ENCODE data around the gene SYNGAP1.

Gene SYNGAP1

GRCh38 chr6:33443025-33443424, 23.2 kb downstream of the SYNGAP1 start:
- no peak overlapping the region for H4K91ac ChIP-seq (ENCODE audit: low read depth, low read length)
- no peak overlapping the region for H2AFZ ChIP-seq (ENCODE audit: insufficient read depth, low read length, poor library complexity)
- no peak overlapping the region for H2BK120ac ChIP-seq (ENCODE audit: insufficient read depth, low read length, poor library complexity)
- H2AK5ac ChIP-seq (ENCODE audit: low read length): no peak overlapping the region
- no peak for DNase-seq
- no peak overlapping the region for H3K18ac ChIP-seq (ENCODE audit: low read length)
- no peak overlapping the region for H2BK12ac ChIP-seq (ENCODE audit: low read length)
- H3K9me3 ChIP-seq (ENCODE audit: insufficient read depth, low read depth, low read length): peaks cover 2% of the 10 kb centered on the region
- H3K4me3 ChIP-seq (ENCODE audit: low read depth, low read length): peak overlapping the region; percentile 9
- H3K4me2 ChIP-seq (ENCODE audit: low read length): no peak overlapping the region
- H3K9ac ChIP-seq (ENCODE audit: low read length): no peak overlapping the region
- no peak overlapping the region for H4K8ac ChIP-seq (ENCODE audit: low read depth, low read length)
- H3K23ac ChIP-seq (ENCODE audit: low read length): no peak overlapping the region
- no peaks in the 10 kb centered on the region for H3K4me1 ChIP-seq (ENCODE audit: control insufficient read depth in 1 of 2, insufficient read depth in 2 of 2, low read length in 2 of 2)
- H3K27me3 ChIP-seq (ENCODE audit: insufficient read depth, low read length): no peaks in the 10 kb centered on the region
- peaks cover 68 to 73% of the 10 kb centered on the region in 2 experiments for H3K36me3 ChIP-seq (ENCODE audit: control insufficient read depth in 1 of 2, insufficient read depth in 2 of 2, low read length in 2 of 2)
- no peak overlapping the region for H3K4ac ChIP-seq (ENCODE audit: low read depth, low read length)
- H3K14ac ChIP-seq (ENCODE audit: low read length): no peak overlapping the region
- no peak overlapping the region for H3K27ac ChIP-seq (ENCODE audit: low read depth, low read length)
- no peak overlapping the region for H2BK5ac ChIP-seq (ENCODE audit: low read depth, low read length, poor library complexity)
- H4K12ac ChIP-seq (ENCODE audit: low read depth, low read length): no peak overlapping the region
- no peaks in the 10 kb centered on the region for H3K79me1 ChIP-seq (ENCODE audit: low read length)
- no peaks in the 10 kb centered on the region for H3K79me2 ChIP-seq (ENCODE audit: control insufficient read depth, insufficient read depth, low read length, poor library complexity)
- no CpG with 5 or more reads among the region's 17 CpGs for WGBS (ENCODE audit: extremely low coverage, insufficient coverage, insufficient read length)

GRCh38 chr6:33443619-33444504, 24.0 kb downstream of the SYNGAP1 start:
- no peaks in the 10 kb centered on the region for H3K79me1 ChIP-seq (ENCODE audit: low read length)
- no peak overlapping the region for H4K8ac ChIP-seq (ENCODE audit: low read depth, low read length)
- no peak overlapping the region for H2AK5ac ChIP-seq (ENCODE audit: low read length)
- H2BK12ac ChIP-seq (ENCODE audit: low read length): no peak overlapping the region
- no peak overlapping the region for H3K4me3 ChIP-seq (ENCODE audit: low read depth, low read length)
- no peak overlapping the region for H2BK5ac ChIP-seq (ENCODE audit: low read depth, low read length, poor library complexity)
- no peak overlapping the region for H3K4ac ChIP-seq (ENCODE audit: low read depth, low read length)
- no peak overlapping the region for H3K4me2 ChIP-seq (ENCODE audit: low read length)
- H4K91ac ChIP-seq (ENCODE audit: low read depth, low read length): no peak overlapping the region
- no peak overlapping the region for H3K27ac ChIP-seq (ENCODE audit: low read depth, low read length)
- H3K14ac ChIP-seq (ENCODE audit: low read length): no peak overlapping the region
- peaks cover 2% of the 10 kb centered on the region for H3K9me3 ChIP-seq (ENCODE audit: insufficient read depth, low read depth, low read length)
- H3K18ac ChIP-seq (ENCODE audit: low read length): no peak overlapping the region
- no peak overlapping the region for H2BK120ac ChIP-seq (ENCODE audit: insufficient read depth, low read length, poor library complexity)
- H3K4me1 ChIP-seq (ENCODE audit: control insufficient read depth in 1 of 2, insufficient read depth in 2 of 2, low read length in 2 of 2): no peaks in the 10 kb centered on the region
- H4K12ac ChIP-seq (ENCODE audit: low read depth, low read length): no peak overlapping the region
- no peak overlapping the region for H2AFZ ChIP-seq (ENCODE audit: insufficient read depth, low read length, poor library complexity)
- H3K36me3 ChIP-seq (ENCODE audit: control insufficient read depth in 1 of 2, insufficient read depth in 2 of 2, low read length in 2 of 2): peaks cover 68 to 73% of the 10 kb centered on the region in 2 experiments
- DNase-seq: no peak
- H3K27me3 ChIP-seq (ENCODE audit: insufficient read depth, low read length): no peaks in the 10 kb centered on the region
- no peak overlapping the region for H3K9ac ChIP-seq (ENCODE audit: low read length)
- H3K23ac ChIP-seq (ENCODE audit: low read length): no peak overlapping the region
- no CpG with 5 or more reads among the region's 18 CpGs for WGBS (ENCODE audit: extremely low coverage, insufficient coverage, insufficient read length)
- no peaks in the 10 kb centered on the region for H3K79me2 ChIP-seq (ENCODE audit: control insufficient read depth, insufficient read depth, low read length, poor library complexity)

- Histone ChIP-seq H2AFZ (ENCODE audit: insufficient read depth, low read length, poor library complexity) (no peak overlapping the region), H2BK120ac (ENCODE audit: insufficient read depth, low read length, poor library complexity) (no peak overlapping the region), H4K12ac (ENCODE audit: low read depth, low read length) (no peak overlapping the region), H3K18ac (ENCODE audit: low read length) (no peak overlapping the region), H3K4me3 (ENCODE audit: low read depth, low read length) (no peak overlapping the region), H3K79me1 (ENCODE audit: low read length) (no peaks in the 10 kb centered on the region), H3K23ac (ENCODE audit: low read length) (no peak overlapping the region), H3K9me3 (ENCODE audit: insufficient read depth, low read depth, low read length) (peaks cover 2% of the 10 kb centered on the region), H3K27me3 (ENCODE audit: insufficient read depth, low read length) (no peaks in the 10 kb centered on the region), H2BK12ac (ENCODE audit: low read length) (no peak overlapping the region), H3K79me2 (ENCODE audit: control insufficient read depth, insufficient read depth, low read length, poor library complexity) (no peaks in the 10 kb centered on the region), H3K4ac (ENCODE audit: low read depth, low read length) (no peak overlapping the region), H3K4me2 (ENCODE audit: low read length) (no peak overlapping the region), H4K91ac (ENCODE audit: low read depth, low read length) (no peak overlapping the region), H3K4me1 (ENCODE audit: control insufficient read depth in 1 of 2, insufficient read depth in 2 of 2, low read length in 2 of 2) (no peaks in the 10 kb centered on the region), H2AK5ac (ENCODE audit: low read length) (no peak overlapping the region), H3K14ac (ENCODE audit: low read length) (no peak overlapping the region), H4K8ac (ENCODE audit: low read depth, low read length) (no peak overlapping the region), H3K27ac (ENCODE audit: low read depth, low read length) (no peak overlapping the region), H3K9ac (ENCODE audit: low read length) (no peak overlapping the region), H2BK5ac (ENCODE audit: low read depth, low read length, poor library complexity) (no peak overlapping the region), H3K36me3 (ENCODE audit: control insufficient read depth in 1 of 2, insufficient read depth in 2 of 2, low read length in 2 of 2) (peaks cover 68 to 76% of the 10 kb centered on the region in 2 experiments)
- peak in 1 of 2 donors; percentile 10 for DNase-seq
- no CpG with 5 or more reads among the region's 3 CpGs for WGBS (ENCODE audit: extremely low coverage, insufficient coverage, insufficient read length)
Observed at GRCh38 chr6:33445119-33445603, 25.3 kb downstream of the SYNGAP1 start.

- peaks cover 2% of the 10 kb centered on the region for H3K9me3 ChIP-seq (ENCODE audit: insufficient read depth, low read depth, low read length)
- H3K4me1 ChIP-seq (ENCODE audit: control insufficient read depth in 1 of 2, insufficient read depth in 2 of 2, low read length in 2 of 2): no peaks in the 10 kb centered on the region
- H3K14ac ChIP-seq (ENCODE audit: low read length): no peak overlapping the region
- no peaks in the 10 kb centered on the region for H3K79me1 ChIP-seq (ENCODE audit: low read length)
- no peak overlapping the region for H3K4me3 ChIP-seq (ENCODE audit: low read depth, low read length)
- H3K23ac ChIP-seq (ENCODE audit: low read length): no peak overlapping the region
- no peak overlapping the region for H4K12ac ChIP-seq (ENCODE audit: low read depth, low read length)
- H4K91ac ChIP-seq (ENCODE audit: low read depth, low read length): no peak overlapping the region
- H3K18ac ChIP-seq (ENCODE audit: low read length): no peak overlapping the region
- H2BK12ac ChIP-seq (ENCODE audit: low read length): no peak overlapping the region
- no peak overlapping the region for H2AK5ac ChIP-seq (ENCODE audit: low read length)
- H3K27ac ChIP-seq (ENCODE audit: low read depth, low read length): no peak overlapping the region
- no peak for DNase-seq
- no peaks in the 10 kb centered on the region for H3K79me2 ChIP-seq (ENCODE audit: control insufficient read depth, insufficient read depth, low read length, poor library complexity)
- H4K8ac ChIP-seq (ENCODE audit: low read depth, low read length): no peak overlapping the region
- no peak overlapping the region for H3K4me2 ChIP-seq (ENCODE audit: low read length)
- H3K9ac ChIP-seq (ENCODE audit: low read length): no peak overlapping the region
- WGBS (ENCODE audit: extremely low coverage, insufficient coverage, insufficient read length): no CpG with 5 or more reads among the region's 10 CpGs
- peaks cover 59 to 66% of the 10 kb centered on the region in 2 experiments for H3K36me3 ChIP-seq (ENCODE audit: control insufficient read depth in 1 of 2, insufficient read depth in 2 of 2, low read length in 2 of 2)
- no peaks in the 10 kb centered on the region for H3K27me3 ChIP-seq (ENCODE audit: insufficient read depth, low read length)
- H3K4ac ChIP-seq (ENCODE audit: low read depth, low read length): no peak overlapping the region
- no peak overlapping the region for H2BK5ac ChIP-seq (ENCODE audit: low read depth, low read length, poor library complexity)
- no peak overlapping the region for H2BK120ac ChIP-seq (ENCODE audit: insufficient read depth, low read length, poor library complexity)
- H2AFZ ChIP-seq (ENCODE audit: insufficient read depth, low read length, poor library complexity): no peak overlapping the region
Observed at GRCh38 chr6:33446356-33446755, 26.5 kb downstream of the SYNGAP1 start.

All from trophoblast cell (in vitro differentiated cells and primary cell).